ENCODE data around the gene STT3A.
A peak's percentile ranks its signal among the peaks of the same experiment; 100 is the strongest.
"Not testable (repeated sequence)": the region's sequence is repeated elsewhere in the genome, so short reads cannot be mapped to it uniquely, and the experiment has no call there.

STT3A gene

GRCh38 chr11:125592305-125593113 is at the start of gene STT3A:
TSS of gene STT3A (plus strand) at chr11:125592852. CDS start at chr11:125595916, 3,064 bp downstream.
- DNase-seq (ENCODE audit: low read depth in 2 of 2) = peak; percentile 95

- DNase-seq (ENCODE audit: low read depth in 2 of 2) = no peak
Measured at GRCh38 chr11:125550780-125551179, 41.9 kb upstream of the STT3A start.

GRCh38 chr11:125551835-125552342 is 40.8 kb upstream of the STT3A start:
- DNase-seq (ENCODE audit: low read depth in 2 of 2) = no peak

GRCh38 chr11:125552927-125553326 is 39.7 kb upstream of the STT3A start:
- no peak for DNase-seq (ENCODE audit: low read depth in 2 of 2)

GRCh38 chr11:125553357-125553756 is 39.3 kb upstream of the STT3A start:
- no peak for DNase-seq (ENCODE audit: low read depth in 2 of 2)

GRCh38 chr11:125554038-125554437 is 38.6 kb upstream of the STT3A start:
- no peak for DNase-seq (ENCODE audit: low read depth in 2 of 2)

GRCh38 chr11:125559888-125560287 is 32.8 kb upstream of the STT3A start:
- DNase-seq (ENCODE audit: low read depth in 2 of 2) = no peak

GRCh38 chr11:125561924-125562323 is 30.7 kb upstream of the STT3A start:
- no peak for DNase-seq (ENCODE audit: low read depth in 2 of 2)

GRCh38 chr11:125562430-125562829 is 30.2 kb upstream of the STT3A start:
- DNase-seq (ENCODE audit: low read depth in 2 of 2) = no peak

- no peak for DNase-seq (ENCODE audit: low read depth in 2 of 2)
Measured at GRCh38 chr11:125564357-125564756, 28.3 kb upstream of the STT3A start.

GRCh38 chr11:125566235-125566634 is 26.4 kb upstream of the STT3A start:
- no peak for DNase-seq (ENCODE audit: low read depth in 2 of 2)

GRCh38 chr11:125568970-125569914 is 23.4 kb upstream of the STT3A start, which contains the start of gene EI24:
TSS of gene EI24 (plus strand) at chr11:125569477. CDS start at chr11:125572528, 3,051 bp downstream.
- peak; percentile 60 to 80 for DNase-seq (ENCODE audit: low read depth in 2 of 2)

- DNase-seq (ENCODE audit: low read depth in 2 of 2) = no peak
Measured at GRCh38 chr11:125569915-125570621, 22.6 kb upstream of the STT3A start.

GRCh38 chr11:125570952-125571351 is 21.7 kb upstream of the STT3A start:
- no peak for DNase-seq (ENCODE audit: low read depth in 2 of 2)

- no peak for DNase-seq (ENCODE audit: low read depth in 2 of 2)
Measured at GRCh38 chr11:125572916-125573315, 19.7 kb upstream of the STT3A start.

- DNase-seq (ENCODE audit: low read depth in 2 of 2) = not testable (repeated sequence)
Measured at GRCh38 chr11:125577181-125577580, 15.5 kb upstream of the STT3A start.

GRCh38 chr11:125578783-125579182 is 13.9 kb upstream of the STT3A start:
- DNase-seq (ENCODE audit: low read depth in 2 of 2) = no peak

- no peak for DNase-seq (ENCODE audit: low read depth in 2 of 2)
Measured at GRCh38 chr11:125579811-125580210, 12.8 kb upstream of the STT3A start.

GRCh38 chr11:125583496-125583895 is 9.2 kb upstream of the STT3A start:
- DNase-seq (ENCODE audit: low read depth in 2 of 2) = no peak

GRCh38 chr11:125585487-125585886 is 7.2 kb upstream of the STT3A start:
- no peak for DNase-seq (ENCODE audit: low read depth in 2 of 2)

GRCh38 chr11:125586623-125587022 is 6.0 kb upstream of the STT3A start:
- DNase-seq (ENCODE audit: low read depth in 2 of 2) = no peak

GRCh38 chr11:125587480-125587879 is 5.2 kb upstream of the STT3A start:
- no peak for DNase-seq (ENCODE audit: low read depth in 2 of 2)

All from stimulated activated CD8-positive, alpha-beta memory T cell treated with anti-CD3 and anti-CD28 coated beads, Interleukin-2, amount 100 ng/mL, for 1 hour (primary cell).